Measurements from ENCODE around the gene IL17C.

The IL17C gene

GRCh38 chr16:88627531-88628411, 10.6 kb upstream of the IL17C start:
- in situ Hi-C loops (cut with MboI; ENCODE audit: low sequenced_read_pairs) = no loop called here

DNA sequence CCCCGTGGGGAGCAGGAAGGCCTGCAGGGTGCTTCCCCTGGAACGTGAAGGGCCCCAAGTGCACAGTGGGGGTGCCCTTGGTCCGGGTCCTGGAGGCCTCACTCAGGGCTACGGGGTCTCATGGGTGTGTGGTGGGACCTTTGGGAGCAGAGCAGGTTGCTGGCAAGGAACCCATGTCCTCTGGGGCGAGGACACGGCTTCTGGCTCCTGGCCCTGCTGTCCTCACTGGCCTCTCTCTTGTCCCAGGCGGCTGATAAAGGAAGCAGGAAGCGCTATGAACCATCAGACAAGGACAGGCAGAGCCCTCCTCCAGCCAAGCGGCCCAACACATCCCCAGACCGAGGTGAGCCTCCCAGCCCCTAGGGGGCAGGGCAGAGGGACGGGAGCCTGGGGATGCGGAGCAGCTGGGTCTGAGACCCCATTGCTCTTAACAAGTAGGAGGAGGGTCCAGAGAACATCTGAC, 9.8 kb upstream of the IL17C start:
- in situ Hi-C loops (cut with MboI; ENCODE audit: low sequenced_read_pairs) = no loop called here

DNA sequence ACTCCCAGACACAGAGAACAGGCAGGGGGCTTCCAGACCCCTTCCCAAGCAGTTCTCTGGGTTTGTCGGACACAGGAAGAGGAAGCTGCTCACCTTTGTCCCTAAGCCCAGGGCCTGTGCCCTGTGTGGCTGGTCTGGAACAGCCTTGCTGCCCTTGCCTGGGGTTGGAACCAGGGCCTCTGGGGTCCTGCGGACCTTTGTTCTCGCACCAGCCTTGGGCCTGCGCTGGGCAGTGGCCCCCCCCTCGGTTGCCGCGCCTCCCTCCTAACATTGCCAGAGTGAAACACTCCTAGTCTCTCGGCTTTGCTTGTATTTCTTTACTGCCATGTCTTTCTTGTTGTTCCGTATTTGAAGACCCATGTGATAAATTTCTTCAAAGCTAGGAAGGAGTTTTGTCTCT, 8.5 kb upstream of the IL17C start:
- in situ Hi-C loops (cut with MboI; ENCODE audit: low sequenced_read_pairs) = no loop called here

DNA sequence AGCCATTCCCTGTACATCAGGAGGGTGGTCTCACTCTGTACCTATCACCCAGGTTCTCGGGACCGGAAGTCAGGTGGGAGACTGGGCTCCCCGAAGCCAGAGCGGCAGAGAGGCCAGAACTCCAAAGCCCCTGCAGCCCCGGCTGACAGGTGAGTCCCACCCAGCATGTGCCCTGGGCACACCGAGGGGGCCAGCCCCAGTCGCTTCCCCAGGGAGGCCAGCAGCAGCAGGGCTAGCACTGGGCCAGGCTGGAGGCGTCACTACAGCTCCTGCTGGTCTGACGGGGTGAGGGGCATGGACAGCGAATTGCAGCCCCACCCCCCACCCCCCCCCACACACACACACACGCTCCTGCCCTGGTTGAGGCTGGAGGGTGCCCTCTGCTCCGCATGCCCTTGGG, 7.9 kb upstream of the IL17C start:
- in situ Hi-C loops (cut with MboI; ENCODE audit: low sequenced_read_pairs) = no loop called here

DNA sequence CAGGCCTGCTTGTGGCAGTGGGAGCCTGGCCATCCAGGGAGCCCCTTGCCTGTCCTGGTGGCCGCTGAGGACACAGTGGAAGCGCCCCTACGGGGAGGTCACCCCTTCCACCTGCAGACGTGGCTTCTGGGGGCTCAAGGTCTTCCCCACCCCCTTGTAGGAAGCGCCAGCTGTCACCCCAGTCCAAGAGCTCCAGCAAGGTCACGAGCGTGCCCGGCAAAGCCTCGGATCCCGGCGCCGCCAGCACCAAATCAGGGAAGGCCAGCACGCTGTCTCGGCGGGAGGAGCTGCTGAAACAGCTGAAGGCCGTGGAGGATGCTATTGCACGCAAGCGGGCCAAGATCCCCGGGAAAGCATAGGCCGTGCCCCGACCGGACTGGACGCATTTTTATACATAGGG, 7.4 kb upstream of the IL17C start:
- in situ Hi-C loops (cut with MboI; ENCODE audit: low sequenced_read_pairs) = no loop called here

- in situ Hi-C loops (cut with MboI; ENCODE audit: low sequenced_read_pairs) = no loop called here
Measured at GRCh38 chr16:88631384-88631783, 7.0 kb upstream of the IL17C start.

DNA sequence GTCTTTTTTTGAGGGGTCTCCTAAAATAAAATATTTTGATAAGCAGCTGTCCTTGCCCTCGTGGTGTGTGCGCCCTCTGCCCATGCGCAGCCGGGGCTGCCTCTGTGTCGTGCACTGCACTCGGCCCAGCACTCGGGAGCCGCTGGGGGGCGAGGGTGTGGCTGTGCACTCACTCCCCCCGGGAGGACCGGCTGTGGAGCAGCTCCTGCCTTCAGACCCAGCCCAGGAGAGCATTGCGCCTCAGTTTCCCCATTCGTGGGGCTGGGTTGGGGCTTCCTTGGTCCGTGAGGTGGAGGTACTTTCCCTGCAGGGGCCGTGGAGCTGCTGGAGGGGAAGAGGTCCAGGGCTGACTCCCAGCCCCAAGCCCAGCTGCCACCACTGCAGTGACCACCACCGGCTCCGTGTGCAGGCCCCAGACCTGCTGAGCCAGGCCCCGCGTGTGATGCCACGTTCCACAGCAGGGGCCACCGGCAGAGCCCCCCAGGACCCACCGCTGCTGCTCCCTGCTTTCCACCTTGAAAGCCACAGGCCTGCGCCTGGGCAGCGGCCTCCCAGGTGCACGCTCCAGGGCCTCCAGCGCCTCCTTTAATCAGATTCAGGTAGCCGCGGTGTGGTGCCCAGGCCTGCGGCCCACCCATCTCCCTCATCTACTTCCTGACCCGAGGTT, 6.3 kb upstream of the IL17C start:
- in situ Hi-C loops (cut with MboI; ENCODE audit: low sequenced_read_pairs) = no loop called here

DNA sequence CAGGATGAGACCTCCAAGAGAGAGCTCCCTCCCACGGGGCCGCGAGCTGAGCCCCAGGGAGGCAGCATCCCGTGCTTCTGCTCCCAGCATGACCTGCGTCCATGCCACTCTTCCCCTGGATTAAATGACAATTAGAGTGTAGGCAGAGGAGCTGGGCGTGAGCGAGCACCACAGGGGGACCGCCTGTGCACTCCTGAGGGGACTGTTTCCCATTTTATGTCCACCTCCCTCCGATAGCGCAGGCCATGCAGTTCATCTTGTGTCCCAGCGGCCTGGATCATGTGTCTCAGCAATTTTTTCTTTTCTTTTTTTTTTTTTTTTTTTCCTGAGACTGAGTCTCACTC, 5.8 kb upstream of the IL17C start:
- in situ Hi-C loops (cut with MboI; ENCODE audit: low sequenced_read_pairs) = no loop called here

DNA sequence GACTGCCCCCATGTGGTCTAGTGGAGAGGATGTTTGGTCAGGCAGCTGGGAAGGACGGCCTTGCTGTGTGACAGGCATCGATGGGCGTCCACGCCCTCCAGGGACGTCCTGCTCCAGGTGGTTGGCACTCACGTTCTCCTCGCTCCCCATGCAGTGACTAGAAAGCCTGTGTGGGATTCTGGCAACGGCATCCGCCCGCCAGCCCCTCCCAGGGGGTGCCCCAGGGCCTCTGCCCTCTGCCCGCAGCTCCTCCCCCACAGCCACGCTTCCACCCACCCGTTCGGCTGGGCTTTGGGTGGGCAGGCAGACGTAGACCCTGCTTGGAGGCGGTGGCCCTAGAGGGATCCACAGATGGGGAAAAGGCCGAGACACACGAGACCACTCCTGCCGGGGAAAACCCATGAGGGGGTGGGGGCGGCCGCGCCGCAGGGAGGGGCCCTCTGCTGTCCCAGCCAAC, 4.7 kb upstream of the IL17C start:
- in situ Hi-C loops (cut with MboI; ENCODE audit: low sequenced_read_pairs) = no loop called here

DNA sequence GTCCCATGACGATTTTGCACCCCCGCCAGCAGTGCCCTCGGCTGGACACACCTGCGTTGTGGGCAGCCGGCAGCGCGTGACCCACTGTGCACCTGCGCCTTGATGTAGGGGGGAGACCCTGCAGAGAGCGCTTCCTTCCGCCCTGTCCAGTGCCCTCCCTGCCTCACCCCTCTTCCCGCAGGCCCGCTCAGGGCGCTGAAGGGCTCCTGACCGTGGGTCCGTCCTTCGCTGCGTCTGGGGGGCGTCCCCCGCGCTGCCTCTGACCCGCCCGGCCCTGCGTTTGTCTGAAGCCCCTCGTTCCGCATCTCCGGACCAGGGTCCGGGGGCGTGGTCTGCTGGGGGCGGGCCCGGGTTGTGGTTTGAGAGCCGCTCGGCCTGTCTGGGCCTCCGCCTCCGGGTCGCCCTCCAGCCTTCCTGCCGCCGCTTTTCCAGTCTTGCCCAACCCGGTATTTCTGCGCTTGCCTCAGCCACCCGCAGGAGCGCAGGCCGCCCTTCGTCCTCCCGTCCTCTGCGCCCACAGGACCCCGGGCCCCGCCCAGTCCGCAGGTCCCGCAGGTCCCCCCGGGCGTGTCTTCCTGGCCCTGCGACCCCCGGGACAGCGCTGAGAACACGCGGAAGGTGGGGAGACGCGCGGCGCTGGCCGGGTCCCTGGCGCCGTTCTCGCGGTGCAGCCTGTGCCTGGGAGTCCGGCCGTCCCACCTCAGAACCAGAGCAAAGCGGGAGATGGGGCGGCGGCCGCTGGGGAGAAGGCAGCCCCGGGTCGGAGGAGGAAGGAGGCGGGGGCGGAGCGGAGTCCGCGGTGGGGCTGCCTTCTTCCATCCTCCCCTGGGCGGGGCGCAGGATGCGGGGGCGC, 4.0 kb upstream of the IL17C start:
- in situ Hi-C loops (cut with MboI; ENCODE audit: low sequenced_read_pairs) = no loop called here

GRCh38 chr16:88634994-88635670, 3.2 kb upstream of the IL17C start:
- in situ Hi-C loops (cut with MboI; ENCODE audit: low sequenced_read_pairs) = no loop called here

- in situ Hi-C loops (cut with MboI; ENCODE audit: low sequenced_read_pairs) = no loop called here
Measured at GRCh38 chr16:88635671-88636319, 2.6 kb upstream of the IL17C start.

GRCh38 chr16:88636488-88637265, 1.7 kb upstream of the IL17C start:
- in situ Hi-C loops (cut with MboI; ENCODE audit: low sequenced_read_pairs) = no loop called here

DNA sequence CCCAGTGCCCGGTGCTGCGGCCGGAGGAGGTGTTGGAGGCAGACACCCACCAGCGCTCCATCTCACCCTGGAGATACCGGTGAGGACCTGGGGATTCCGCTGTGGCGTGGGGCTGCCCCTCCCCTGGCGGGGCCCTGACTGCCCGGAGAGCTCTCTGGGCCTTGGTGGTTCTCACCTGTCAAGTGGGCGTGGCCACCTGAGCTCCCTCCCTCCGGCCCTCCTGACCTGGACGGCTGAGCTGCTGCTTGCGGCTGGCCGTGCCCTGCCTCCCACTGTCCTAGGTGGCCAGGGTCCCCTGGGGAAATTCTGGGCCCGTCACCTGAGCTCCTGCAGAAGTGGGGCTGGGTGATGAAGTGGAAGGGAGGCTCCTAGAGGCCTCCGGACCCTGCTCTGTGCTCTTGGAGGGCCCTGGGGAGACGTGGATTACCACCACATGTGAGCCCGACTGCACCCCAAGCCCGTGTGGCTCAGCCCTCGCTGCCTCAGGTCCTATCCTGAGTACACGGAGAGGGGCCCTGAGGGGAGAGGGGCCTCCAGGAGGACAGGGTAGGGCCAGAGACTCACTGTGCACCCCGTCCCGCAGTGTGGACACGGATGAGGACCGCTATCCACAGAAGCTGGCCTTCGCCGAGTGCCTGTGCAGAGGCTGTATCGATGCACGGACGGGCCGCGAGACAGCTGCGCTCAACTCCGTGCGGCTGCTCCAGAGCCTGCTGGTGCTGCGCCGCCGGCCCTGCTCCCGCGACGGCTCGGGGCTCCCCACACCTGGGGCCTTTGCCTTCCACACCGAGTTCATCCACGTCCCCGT, 1.1 kb downstream of the IL17C start:
- in situ Hi-C loops (cut with MboI; ENCODE audit: low sequenced_read_pairs) = no loop called here

DNA sequence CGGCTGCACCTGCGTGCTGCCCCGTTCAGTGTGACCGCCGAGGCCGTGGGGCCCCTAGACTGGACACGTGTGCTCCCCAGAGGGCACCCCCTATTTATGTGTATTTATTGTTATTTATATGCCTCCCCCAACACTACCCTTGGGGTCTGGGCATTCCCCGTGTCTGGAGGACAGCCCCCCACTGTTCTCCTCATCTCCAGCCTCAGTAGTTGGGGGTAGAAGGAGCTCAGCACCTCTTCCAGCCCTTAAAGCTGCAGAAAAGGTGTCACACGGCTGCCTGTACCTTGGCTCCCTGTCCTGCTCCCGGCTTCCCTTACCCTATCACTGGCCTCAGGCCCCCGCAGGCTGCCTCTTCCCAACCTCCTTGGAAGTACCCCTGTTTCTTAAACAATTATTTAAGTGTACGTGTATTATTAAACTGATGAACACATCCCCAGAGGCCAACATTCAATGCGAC, 1.7 kb downstream of the IL17C start:
- in situ Hi-C loops (cut with MboI; ENCODE audit: low sequenced_read_pairs) = no loop called here

- in situ Hi-C loops (cut with MboI; ENCODE audit: low sequenced_read_pairs) = no loop called here
Measured at GRCh38 chr16:88640498-88641247, 2.3 kb downstream of the IL17C start.

- in situ Hi-C loops (cut with MboI; ENCODE audit: low sequenced_read_pairs) = no loop called here
Measured at GRCh38 chr16:88642881-88643643, 4.7 kb downstream of the IL17C start.
